Ovary (tissue), 3 donors: ENCODE measurements around the gene LDLRAD4.

Source experiments
- CTCF ChIP-seq, 3 donors: fragments of 450-650 bp in 2 of 3; fragments of 200-600 bp in 1 of 3; IDR thresholded peaks; one replicate each; pipeline versions ENCODE4 v1.5.1 to v1.8.0; 2016 to 2022; ENCODE audit warnings: antibody characterized with exemption in 3 of 3, mild to moderate bottlenecking in 1 of 3
- EP300 ChIP-seq: sonication (generic); formaldehyde crosslinking; IDR thresholded peaks from one replicate; pipeline ENCODE4 v1.6.1; 2017; ENCODE audit warnings: antibody characterized with exemption
- POLR2A ChIP-seq: fragments of 450-650 bp; IDR thresholded peaks from one replicate; pipeline ENCODE4 v1.6.1; 2017; ENCODE audit warnings: antibody characterized with exemption, mild to moderate bottlenecking, moderate library complexity
- donor health status: DM: no; HTN: no; CAD: no.

- TF ChIP-seq CTCF (IDR thresholded peaks at IDR 0.05) = no peak
- no peak for TF ChIP-seq EP300
- TF ChIP-seq POLR2A = no peak
These were observed 392.1 kb downstream of the LDLRAD4 start for GRCh38 chr18:13610555-13611141.
